Neural cell (in vitro differentiated cells): ENCODE data around the gene NECTIN1.

Experiments used
- CTCF ChIP-seq: fragments of 450-650 bp; IDR thresholded peaks from 2 replicates; pipeline ENCODE4 v1.5.1; 2014; ENCODE audit warnings: antibody characterized with exemption, mild to moderate bottlenecking, moderate library complexity; ENCODE audit not compliant: poor library complexity, severe bottlenecking
- EP300 ChIP-seq: fragments of 450-650 bp; conservative IDR thresholded peaks from 2 replicates; pipeline ENCODE4 v1.6.1; 2014; ENCODE audit warnings: antibody characterized with exemption, mild to moderate bottlenecking, moderate library complexity; ENCODE audit not compliant: poor library complexity, severe bottlenecking
- EZH2 ChIP-seq: fragments of 200-600, 300-800 bp; shearing (Covaris generic), sonication (generic); IDR thresholded peaks from 2 replicates; pipeline ENCODE4 v1.6.1; 2014; ENCODE audit warnings: antibody characterized with exemption, low read length, borderline replicate concordance, mild to moderate bottlenecking; ENCODE audit not compliant: insufficient read depth, poor library complexity, severe bottlenecking
- MXI1 ChIP-seq: fragments of 450-650 bp; conservative IDR thresholded peaks from 2 replicates; pipeline ENCODE4 v1.6.1; 2014; ENCODE audit warnings: antibody characterized with exemption, mild to moderate bottlenecking; ENCODE audit not compliant: poor library complexity, severe bottlenecking
- POLR2AphosphoS5 ChIP-seq: IDR thresholded peaks from 2 replicates; pipeline ENCODE4 v1.6.1; 2012
- RAD21 ChIP-seq: fragments of 450-650 bp; conservative IDR thresholded peaks from 2 replicates; pipeline ENCODE4 v1.6.1; 2014; ENCODE audit warnings: antibody characterized with exemption, mild to moderate bottlenecking, moderate library complexity
- REST ChIP-seq: IDR thresholded peaks from 2 replicates; pipeline ENCODE4 v1.6.1; 2012; ENCODE audit warnings: borderline replicate concordance
- TAF1 ChIP-seq: IDR thresholded peaks from 2 replicates; pipeline ENCODE4 v1.6.1; 2012; ENCODE audit warnings: low read depth

GRCh38 chr11:119681361-119681910, 47.6 kb downstream of the NECTIN1 start:
- TF ChIP-seq CTCF (no peak), EZH2 (no peak), POLR2AphosphoS5 (no peak), TAF1 (no peak), REST (no peak), EP300 (no peak), MXI1 (no peak), RAD21 (no peak)
